CD14-positive monocyte (primary cell): ENCODE data around the gene CRHR2. TPM values are rescaled to one million over a fixed set of nuclear protein-coding genes. Genes with fewer than 3 reads are reported as not detected.

Experiments used
- DNase-seq, 3 donors: peaks; one replicate each; pipeline ENCODE4 v3.0.0-alpha.2; 2011 to 2022
- H2AFZ ChIP-seq: 2 replicates; pipeline ENCODE4 v1.6.0; 2012; ENCODE audit warnings: mild to moderate bottlenecking, low read depth, low read length, inconsistent platforms; ENCODE audit not compliant: insufficient read depth, poor library complexity, severe bottlenecking
- H3K27ac ChIP-seq, 2 donors: 1 replicate in 1 of 2; 2 replicates in 1 of 2; pipeline ENCODE4 v1.5.1; 2012 to 2013; ENCODE audit warnings: low read length in 2 of 2, control low read depth in 1 of 2, inconsistent platforms in 1 of 2, low read depth in 1 of 2, mild to moderate bottlenecking in 1 of 2
- H3K27me3 ChIP-seq, 2 donors: one replicate each; pipeline versions ENCODE4 v1.6.0 to v1.6.1; 2011 to 2013; ENCODE audit warnings: low read length in 2 of 2; ENCODE audit not compliant: control insufficient read depth in 2 of 2, insufficient read depth in 2 of 2
- H3K36me3 ChIP-seq, 2 donors: replicated peaks in 1 of 2; 1 replicate in 1 of 2; 2 replicates in 1 of 2; pipeline versions ENCODE4 v1.5.1 to v1.6.1; 2012 to 2013; ENCODE audit warnings: low read length in 2 of 2, control low read depth in 1 of 2, inconsistent platforms in 1 of 2, mild to moderate bottlenecking in 1 of 2; ENCODE audit not compliant: insufficient read depth in 2 of 2, control insufficient read depth in 1 of 2
- H3K4me1 ChIP-seq, 2 donors: 1 replicate in 1 of 2; 2 replicates in 1 of 2; pipeline versions ENCODE4 v1.5.1 to v1.6.1; 2012 to 2013; ENCODE audit warnings: low read length in 2 of 2, control low read depth in 1 of 2, inconsistent platforms in 1 of 2, mild to moderate bottlenecking in 1 of 2, moderate library complexity in 1 of 2; ENCODE audit not compliant: insufficient read depth in 2 of 2, control insufficient read depth in 1 of 2
- H3K4me2 ChIP-seq: replicated peaks from 2 replicates; pipeline ENCODE3; 2012; ENCODE audit warnings: low read length, moderate library complexity, mild to moderate bottlenecking; ENCODE audit not compliant: poor library complexity, severe bottlenecking; ENCODE audit errors: extremely low read depth
- H3K4me3 ChIP-seq, 3 experiments: fragments of 200-600 bp in 1 of 3; sonication (generic) in 1 of 3; replicated peaks in 1 of 3; 1 replicate in 2 of 3; 2 replicates in 1 of 3; pipeline ENCODE4 v1.5.1; 2011 to 2013; ENCODE audit warnings: low read length in 3 of 3, mild to moderate bottlenecking in 3 of 3, control low read depth in 2 of 3, low read depth in 2 of 3, inconsistent platforms in 1 of 3, moderate library complexity in 1 of 3
- H3K79me2 ChIP-seq: 2 replicates; pipeline ENCODE4 v1.6.0; 2012; ENCODE audit warnings: mild to moderate bottlenecking, control low read depth, inconsistent platforms, low read length, moderate library complexity; ENCODE audit not compliant: insufficient read depth
- H3K9ac ChIP-seq: 2 replicates; pipeline ENCODE4 v1.6.0; 2017; ENCODE audit warnings: low read length, mild to moderate bottlenecking; ENCODE audit not compliant: insufficient read depth, poor library complexity, severe bottlenecking
- H3K9me3 ChIP-seq, 2 donors: replicated peaks in 1 of 2; 1 replicate in 1 of 2; 2 replicates in 1 of 2; pipeline versions ENCODE4 v1.5.1 to v1.6.1; 2012 to 2013; ENCODE audit warnings: low read length in 2 of 2, control low read depth in 1 of 2; ENCODE audit not compliant: control insufficient read depth in 1 of 2, insufficient read depth in 1 of 2
- H4K20me1 ChIP-seq: 2 replicates; pipeline ENCODE4 v1.6.0; 2012; ENCODE audit warnings: mild to moderate bottlenecking, low read length, control low read depth, moderate library complexity; ENCODE audit not compliant: insufficient read depth
- H3K27ac Mint-ChIP-seq, 7 donors: one replicate each; pipeline ENCODE4 v1.8.0; 2020; ENCODE audit warnings: mild to moderate bottlenecking in 7 of 7, mixed read lengths in 7 of 7, moderate library complexity in 6 of 7, inconsistent platforms in 2 of 7
- H3K27me3 Mint-ChIP-seq, 3 donors: one replicate each; pipeline ENCODE4 v1.8.0; 2021 to 2022; ENCODE audit warnings: low read depth in 3 of 3, mild to moderate bottlenecking in 3 of 3, mixed read lengths in 3 of 3, moderate library complexity in 3 of 3, inconsistent platforms in 1 of 3
- H3K36me3 Mint-ChIP-seq, 2 donors: one replicate each; pipeline ENCODE4 v1.8.0; 2020; ENCODE audit warnings: mixed read lengths in 2 of 2, inconsistent platforms in 1 of 2, mild to moderate bottlenecking in 1 of 2
- H3K4me1 Mint-ChIP-seq: one replicate; pipeline ENCODE4 v1.8.0; 2020; ENCODE audit warnings: mild to moderate bottlenecking, mixed read lengths
- H3K4me3 Mint-ChIP-seq, 2 donors: one replicate each; pipeline ENCODE4 v1.8.0; 2020; ENCODE audit warnings: mild to moderate bottlenecking in 2 of 2, mixed read lengths in 2 of 2, moderate library complexity in 1 of 2
- H3K9me3 Mint-ChIP-seq, 7 donors: one replicate each; pipeline ENCODE4 v1.8.0; 2020 to 2022; ENCODE audit warnings: mixed read lengths in 7 of 7, mild to moderate bottlenecking in 6 of 7, moderate library complexity in 6 of 7, inconsistent platforms in 2 of 7
- CTCF ChIP-seq: fragments of 200-600 bp; IDR thresholded peaks from one replicate; pipeline ENCODE4 v1.8.0; 2022; ENCODE audit warnings: antibody characterized with exemption, mild to moderate bottlenecking
- WGBS: methylation state at CpG from one replicate; pipeline ENCODE4 v1.1.5; 2013; ENCODE audit warnings: missing lambda C conversion rate; ENCODE audit not compliant: insufficient coverage; 5-methylcytosine and 5-hydroxymethylcytosine counted together
- intact Hi-C, 2 donors: fragments of 100-400 bp; cut with micrococcal nuclease; formaldehyde crosslinking; loops; one replicate each; pipeline versions ENCODE4 v1.15.0 to v1.15.1; 2023
- polyA minus RNA-seq: library from RNA; depleted of rRNA, polyadenylated mRNA; stranded (reverse); fragments of >200 nt; gene quantifications from 2 replicates; pipeline ENCODE4 v1.2.3, GENCODE V29; 2012
- polyA plus RNA-seq, 3 donors: library from polyadenylated mRNA; depleted of rRNA in 1 of 3; unstranded in 2 of 3; stranded (reverse) in 1 of 3; fragments of 300-500 nt in 2 of 3; fragments of >200 nt in 1 of 3; fragmentation: Illumina TruSeq in 2 of 3; gene quantifications; 1 replicate in 2 of 3; 2 replicates in 1 of 3; pipeline ENCODE4 v1.2.3, GENCODE V29; 2012 to 2021
- total RNA-seq, 12 experiments: library from RNA in 1 of 12; stranded (reverse) in 1 of 12; fragments of 120-200 nt in 1 of 12; gene quantifications; one replicate each; pipeline ENCODE4 v1.2.4 and lab custom pipeline; 2013 to 2026; ENCODE audit warnings: mixed read lengths in 6 of 12, inconsistent platforms in 1 of 12

The CRHR2 gene
- not detected for total RNA-seq (2013)
- not detected for polyA plus RNA-seq
- polyA minus RNA-seq = not detected in 2 replicates
- 0 to 0.32 (median 0) reads per million in 11 experiments for total RNA-seq (lab: John Stamatoyannopoulos, UW)

GRCh38 chr7:30682212-30683083 lies at the start of gene CRHR2:
TSS of gene CRHR2 (minus strand) at chr7:30682456. CDS start at chr7:30682280, 176 bp downstream.
- H3K4me1 ChIP-seq = peaks cover 10 to 15% of the 10 kb centered on the region in 2 donors
- H2AFZ ChIP-seq = peak within 1 kb of the TSS; percentile 53
- Mint-ChIP-seq H3K4me3 (peak within 1 kb of the TSS; percentile 68 to 90), H3K9me3 (peaks cover 0 to 10% (median 1%) of the 10 kb centered on the region in 7 donors), H3K4me1 (peaks cover 12% of the 10 kb centered on the region), H3K27me3 (peaks cover 55 to 68% (median 63%) of the 10 kb centered on the region in 3 donors), H3K27ac (no peak within 1 kb of the TSS), H3K36me3 (peaks cover 3% of the 10 kb centered on the region in 2 donors)
- peak within 1 kb of the TSS in 1 of 3 experiments; percentile 59 for H3K4me3 ChIP-seq
- H3K27me3 ChIP-seq = peaks cover 34 to 68% of the 10 kb centered on the region in 2 donors
- H3K9ac ChIP-seq = peak within 1 kb of the TSS; percentile 15
- 3% methylated on average over 66 of the region's 67 CpGs for WGBS
- H4K20me1 ChIP-seq = no peaks in the 10 kb centered on the region
- H3K79me2 ChIP-seq = no peaks in the 10 kb centered on the region
- no peak within 1 kb of the TSS for H3K27ac ChIP-seq
- intact Hi-C loops = no loop called here
- peak within 1 kb of the TSS; percentile 64 for H3K4me2 ChIP-seq
- DNase-seq = no peak
- no peak for TF ChIP-seq CTCF
- peaks cover 0 to 17% of the 10 kb centered on the region in 2 donors for H3K9me3 ChIP-seq
- no peaks in the 10 kb centered on the region for H3K36me3 ChIP-seq

DNA sequence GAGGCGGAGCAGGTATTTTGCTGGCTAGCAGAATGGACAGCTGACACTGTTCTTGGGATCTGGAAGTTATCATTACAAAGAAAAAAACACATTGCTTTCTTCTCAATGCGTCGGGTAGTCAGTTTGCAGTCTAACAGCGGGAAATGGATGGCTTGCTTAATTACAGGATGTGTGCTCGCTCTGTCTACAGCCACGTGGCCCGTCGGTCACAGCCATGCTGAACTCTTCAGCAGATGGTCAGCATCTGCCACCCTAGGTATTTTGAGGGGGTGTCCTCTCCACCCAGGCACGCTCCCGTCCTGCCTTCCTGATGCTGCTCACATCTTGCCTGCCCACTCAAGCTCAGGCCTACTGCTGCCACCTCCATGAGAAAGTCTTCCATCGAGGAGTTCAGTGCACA lies 49.3 kb upstream of the CRHR2 start:
- H3K4me1 ChIP-seq = peaks cover 7 to 10% of the 10 kb centered on the region in 2 donors
- no peaks in the 10 kb centered on the region for H3K36me3 Mint-ChIP-seq
- H3K4me1 Mint-ChIP-seq = peaks cover 13% of the 10 kb centered on the region
- no peaks in the 10 kb centered on the region for H3K36me3 ChIP-seq
- TF ChIP-seq CTCF = no peak
- peaks cover 4 to 13% (median 10%) of the 10 kb centered on the region in 3 donors for H3K27me3 Mint-ChIP-seq
- DNase-seq = no peak
- no peak overlapping the region for H3K27ac Mint-ChIP-seq
- H3K4me2 ChIP-seq = no peak overlapping the region
- H3K27ac ChIP-seq = no peak overlapping the region
- no peak overlapping the region for H2AFZ ChIP-seq
- H3K9ac ChIP-seq = no peak overlapping the region
- no peaks in the 10 kb centered on the region for H3K9me3 ChIP-seq
- H3K4me3 ChIP-seq = no peak overlapping the region
- intact Hi-C loops = no loop called here
- WGBS = 65% methylated on average over 4 of the region's 11 CpGs
- no peaks in the 10 kb centered on the region for H3K27me3 ChIP-seq
- no peak overlapping the region for H3K4me3 Mint-ChIP-seq
- no peaks in the 10 kb centered on the region for H4K20me1 ChIP-seq
- H3K79me2 ChIP-seq = no peaks in the 10 kb centered on the region
- peaks cover 0 to 14% (median 6%) of the 10 kb centered on the region in 7 donors for H3K9me3 Mint-ChIP-seq
